PC-3 (cell line): ENCODE results near the gene ANGPTL2. TPM values are rescaled to one million over a fixed set of nuclear protein-coding genes. Genes with fewer than 3 reads are reported as not detected.

Source experiments
- ATAC-seq: fragments of 200-7000 bp; cut with Tn5 transposase; 2 replicates; pipeline ENCODE4 v1.9.1; 2020; ENCODE audit warnings: mild to moderate bottlenecking, moderate library complexity
- BruUV-seq: library from RNA; stranded (reverse); fragments of 400-500 nt; replicated peaks from 2 replicates; lab custom pipeline; 2021; lab: Mats Ljungman, UMichigan
- CTCF ChIA-PET: fragments of 300-600 bp; sonication (Branson Sonifier 250); formaldehyde crosslinking; loops from one replicate; lab custom pipeline; 2022; ENCODE audit warnings: antibody characterized with exemption; lab: Charles Lee
- POLR2A ChIA-PET: fragments of 300-600 bp; sonication (Branson Sonifier 250); formaldehyde crosslinking; loops from one replicate; lab custom pipeline; 2022; ENCODE audit warnings: antibody characterized with exemption; ENCODE audit not compliant: unreplicated experiment; lab: Charles Lee
- DNase-seq: peaks from one replicate; pipeline ENCODE4 v3.0.0-alpha.2; 2015
- H2AFZ ChIP-seq: fragments of 300-600 bp; sonication (generic); 2 replicates; pipeline ENCODE4 v1.6.0; 2016; ENCODE audit warnings: antibody characterized with exemption, low read length
- H3F3A ChIP-seq: fragments of 300-600 bp; sonication (generic); one replicate; pipeline ENCODE4 v1.6.0; 2017; ENCODE audit warnings: antibody characterized with exemption, low read length, control low read depth, mild to moderate bottlenecking; ENCODE audit not compliant: unreplicated experiment
- H3K27ac ChIP-seq: fragments of 300-600 bp; sonication (generic); 2 replicates; pipeline ENCODE4 v1.5.1; 2016; ENCODE audit warnings: mild to moderate bottlenecking, low read length
- H3K27me3 ChIP-seq: fragments of 300-600 bp; sonication (generic); 2 replicates; pipeline ENCODE4 v1.6.1; 2016; ENCODE audit warnings: low read length, mixed read lengths
- H3K36me3 ChIP-seq: fragments of 300-600 bp; sonication (generic); 2 replicates; pipeline ENCODE4 v1.6.1; 2016; ENCODE audit warnings: low read depth, mixed run types, low read length, mixed read lengths
- H3K4me1 ChIP-seq: fragments of 300-600 bp; sonication (generic); 2 replicates; pipeline ENCODE4 v1.5.1; 2016; ENCODE audit warnings: low read length; ENCODE audit not compliant: insufficient read depth
- H3K4me2 ChIP-seq: fragments of 300-600 bp; sonication (generic); 2 replicates; pipeline ENCODE4 v1.6.0; 2016; ENCODE audit warnings: low read length
- H3K4me3 ChIP-seq: fragments of 300-600 bp; sonication (generic); 2 replicates; pipeline ENCODE4 v1.5.1; 2016; ENCODE audit warnings: mild to moderate bottlenecking, low read length, mixed read lengths
- H3K79me2 ChIP-seq: fragments of 300-600 bp; sonication (generic); 2 replicates; pipeline ENCODE4 v1.6.1; 2017; ENCODE audit warnings: low read length, mixed read lengths
- H3K9ac ChIP-seq: fragments of 300-600 bp; sonication (generic); 2 replicates; pipeline ENCODE4 v1.6.0; 2016; ENCODE audit warnings: mild to moderate bottlenecking, low read length
- H3K9me2 ChIP-seq: fragments of 300-600 bp; sonication (generic); replicated peaks from 2 replicates; pipeline ENCODE4 v1.6.1; 2016; ENCODE audit warnings: mixed run types, low read length, mixed read lengths
- H3K9me3 ChIP-seq: fragments of 300-600 bp; sonication (generic); 2 replicates; pipeline ENCODE4 v1.6.1; 2016; ENCODE audit warnings: low read length, mixed read lengths
- H4K20me1 ChIP-seq: fragments of 300-600 bp; sonication (generic); 2 replicates; pipeline ENCODE4 v1.6.1; 2016; ENCODE audit warnings: low read length, mixed read lengths
- CTCF ChIP-seq: fragments of 300-600 bp; sonication (generic); conservative IDR thresholded peaks from 2 replicates; pipeline ENCODE4 v1.5.1; 2017; ENCODE audit warnings: antibody characterized with exemption, low read depth, mild to moderate bottlenecking, low read length
- EZH2 ChIP-seq: fragments of 300-600 bp; sonication (generic); IDR thresholded peaks from one replicate; pipeline ENCODE4 v1.6.1; 2017; ENCODE audit warnings: antibody characterized with exemption, mild to moderate bottlenecking, low read length; ENCODE audit not compliant: unreplicated experiment
- EZH2phosphoT487 ChIP-seq: fragments of 300-600 bp; sonication (generic); IDR thresholded peaks from 2 replicates; pipeline ENCODE4 v1.6.1; 2018; ENCODE audit warnings: mild to moderate bottlenecking, antibody characterized with exemption, low read length, borderline replicate concordance
- intact Hi-C: fragments of 100-400 bp; cut with micrococcal nuclease; formaldehyde crosslinking; loops from 2 replicates; pipeline ENCODE4 v1.9.0; 2023
- total RNA-seq: library from RNA; depleted of rRNA; stranded (reverse); fragments of >200 nt; gene quantifications from 2 replicates; pipeline ENCODE4 v1.2.3, GENCODE V29; 2014

The ANGPTL2 gene
- total RNA-seq, 1 experiment from 2014 or later, result 0.07 TPM

GRCh38 chr9:127055745-127056402, 66.6 kb downstream of the ANGPTL2 start:
- ChIA-PET CTCF (no interaction called here), POLR2A (no interaction called here)
- Histone ChIP-seq H3K9ac (no peak overlapping the region), H3K4me3 (no peak overlapping the region), H2AFZ (no peak overlapping the region), H3K4me2 (no peak overlapping the region), H3K27me3 (no peaks in the 10 kb centered on the region), H3K4me1 (no peaks in the 10 kb centered on the region), H3K9me2 (no peaks in the 10 kb centered on the region), H4K20me1 (no peaks in the 10 kb centered on the region), H3K79me2 (no peaks in the 10 kb centered on the region), H3F3A (no peaks in the 10 kb centered on the region), H3K9me3 (no peaks in the 10 kb centered on the region), H3K27ac (no peak overlapping the region), H3K36me3 (no peaks in the 10 kb centered on the region)
- DNase-seq (no peak), ATAC-seq (no peak)
- no TSS peak for BruUV-seq
- TF ChIP-seq CTCF (no peak), EZH2 (no peak), EZH2phosphoT487 (no peak)
- intact Hi-C loops, result no loop called here

- Histone ChIP-seq H3K9me3 (no peaks in the 10 kb centered on the region), H3K36me3 (no peaks in the 10 kb centered on the region), H4K20me1 (no peaks in the 10 kb centered on the region), H3F3A (no peaks in the 10 kb centered on the region), H3K4me1 (peaks cover 11% of the 10 kb centered on the region), H3K27ac (no peak overlapping the region), H3K79me2 (no peaks in the 10 kb centered on the region), H2AFZ (no peak overlapping the region), H3K27me3 (no peaks in the 10 kb centered on the region), H3K9me2 (no peaks in the 10 kb centered on the region), H3K4me2 (no peak overlapping the region), H3K4me3 (no peak overlapping the region), H3K9ac (no peak overlapping the region)
- BruUV-seq, result no TSS peak
- intact Hi-C loops, result no loop called here
- ChIA-PET POLR2A (no interaction called here), CTCF (no interaction called here)
- DNase-seq (no peak), ATAC-seq (no peak)
- TF ChIP-seq EZH2phosphoT487 (no peak), CTCF (no peak), EZH2 (no peak)
Observed at GRCh38 chr9:127053960-127054359, 68.5 kb downstream of the ANGPTL2 start.

GRCh38 chr9:127053057-127053821, 69.2 kb downstream of the ANGPTL2 start:
- intact Hi-C loops, result no loop called here
- Histone ChIP-seq H3K36me3 (no peaks in the 10 kb centered on the region), H3K79me2 (no peaks in the 10 kb centered on the region), H3F3A (no peaks in the 10 kb centered on the region), H4K20me1 (no peaks in the 10 kb centered on the region), H3K27me3 (no peaks in the 10 kb centered on the region), H3K4me2 (no peak overlapping the region), H2AFZ (no peak overlapping the region), H3K4me3 (no peak overlapping the region), H3K9ac (no peak overlapping the region), H3K27ac (no peak overlapping the region), H3K4me1 (peaks cover 18% of the 10 kb centered on the region), H3K9me2 (no peaks in the 10 kb centered on the region), H3K9me3 (no peaks in the 10 kb centered on the region)
- no peak for DNase-seq
- TF ChIP-seq EZH2, result no peak
- no peak for TF ChIP-seq CTCF
- no peak for TF ChIP-seq EZH2phosphoT487
- no peak for ATAC-seq
- no TSS peak for BruUV-seq
- CTCF ChIA-PET, result no interaction called here
- POLR2A ChIA-PET, result no interaction called here
